ENCODE results near the gene MMP19.

Gene MMP19

GRCh38 chr12:55815473-55815872, 27.3 kb downstream of the MMP19 start:
- DNase-seq (ENCODE audit: low read depth in 2 of 2), result no peak

GRCh38 chr12:55814257-55814656, 28.5 kb downstream of the MMP19 start:
- no peak for DNase-seq (ENCODE audit: low read depth in 2 of 2)

- DNase-seq (ENCODE audit: low read depth in 2 of 2), result no peak
Observed at GRCh38 chr12:55812088-55812487, 30.6 kb downstream of the MMP19 start.

GRCh38 chr12:55809274-55809673, 33.5 kb downstream of the MMP19 start:
- DNase-seq (ENCODE audit: low read depth in 2 of 2), result no peak

- no peak for DNase-seq (ENCODE audit: low read depth in 2 of 2)
Observed at GRCh38 chr12:55806982-55807381, 35.8 kb downstream of the MMP19 start.

- DNase-seq (ENCODE audit: low read depth in 2 of 2), result no peak
Observed at GRCh38 chr12:55797550-55797949, 45.2 kb downstream of the MMP19 start.

- no peak for DNase-seq (ENCODE audit: low read depth in 2 of 2)
Observed at GRCh38 chr12:55797068-55797467, 45.7 kb downstream of the MMP19 start.

- DNase-seq (ENCODE audit: low read depth in 2 of 2), result no peak
Observed at GRCh38 chr12:55795950-55796349, 46.8 kb downstream of the MMP19 start.

- no peak for DNase-seq (ENCODE audit: low read depth in 2 of 2)
Observed at GRCh38 chr12:55789893-55790292, 52.8 kb downstream of the MMP19 start.

- no peak for DNase-seq (ENCODE audit: low read depth in 2 of 2)
Observed at GRCh38 chr12:55789171-55789570, 53.6 kb downstream of the MMP19 start.

GRCh38 chr12:55788546-55788945, 54.2 kb downstream of the MMP19 start:
- no peak for DNase-seq (ENCODE audit: low read depth in 2 of 2)
